HCT116 (cell line): ENCODE data around the gene DOCK4. TPM values are rescaled to one million over a fixed set of nuclear protein-coding genes. Genes with fewer than 3 reads are reported as not detected.

ENCODE experiments used
- ATAC-seq: fragments of 200-7000 bp; cut with Tn5 transposase; 2 replicates; pipeline ENCODE4 v1.9.1; 2020; ENCODE audit warnings: mild to moderate bottlenecking, moderate library complexity
- BruUV-seq: library from RNA; stranded (reverse); fragments of 400-500 nt; replicated peaks from 2 replicates; lab custom pipeline; 2021; lab: Mats Ljungman, UMichigan
- CTCF ChIA-PET: fragments of 300-600 bp; sonication (Branson Sonifier 250); formaldehyde crosslinking; loops from one replicate; lab custom pipeline; 2021; ENCODE audit warnings: antibody characterized with exemption; lab: Charles Lee
- POLR2A ChIA-PET: fragments of 300-600, 350-600 bp; sonication (Branson Sonifier 250); formaldehyde crosslinking; loops from one replicate; lab custom pipeline; 2021; ENCODE audit warnings: antibody characterized with exemption; lab: Charles Lee
- RAD21 ChIA-PET, 2 experiments: fragments of 300-600 bp; sonication (Branson Sonifier 250); formaldehyde crosslinking; loops; one replicate each; lab custom pipeline; 2023; ENCODE audit warnings: low total read pairs in 2 of 2; ENCODE audit not compliant: uncharacterized antibody in 2 of 2, unreplicated experiment in 2 of 2, low non-redundant PET in 1 of 2; lab: Charles Lee
- DNase-seq: peaks from one replicate; pipeline ENCODE4 v3.0.0-alpha.2; 2010; ENCODE audit warnings: low read depth, low spot score
- H2AFZ ChIP-seq: fragments of 200-600 bp; shearing (Covaris generic), sonication (generic); 2 replicates; pipeline ENCODE4 v1.6.1; 2017; ENCODE audit warnings: low read depth, mixed run types, mixed read lengths, antibody characterized with exemption, low read length; ENCODE audit not compliant: poor library complexity, severe bottlenecking
- H3K27ac ChIP-seq: 2 replicates; pipeline ENCODE4 v1.5.1; 2012; ENCODE audit warnings: low read depth, low read length
- H3K27me3 ChIP-seq: fragments of 200-600 bp; sonication (generic); 2 replicates; pipeline ENCODE4 v1.6.1; 2016; ENCODE audit warnings: mixed run types, low read length, mixed read lengths; ENCODE audit not compliant: insufficient read depth
- H3K36me3 ChIP-seq, 2 experiments: fragments of 200-500 bp in 1 of 2; fragments of 200-600 bp in 1 of 2; sonication (Bioruptor generic) in 1 of 2; sonication (generic) in 1 of 2; 2 replicates each; pipeline versions ENCODE4 v1.5.1 to v1.6.1; 2014 to 2016; ENCODE audit warnings: low read length in 2 of 2, inconsistent platforms in 1 of 2, mixed read lengths in 1 of 2, mixed run types in 1 of 2; ENCODE audit not compliant: insufficient read depth in 2 of 2, control insufficient read depth in 1 of 2
- H3K4me1 ChIP-seq, 2 experiments: fragments of 200-600 bp in 1 of 2; sonication (generic) in 1 of 2; 2 replicates each; pipeline versions ENCODE4 v1.5.1 to v1.6.1; 2012 to 2017; ENCODE audit warnings: low read length in 2 of 2, inconsistent platforms in 1 of 2, mild to moderate bottlenecking in 1 of 2, mixed read lengths in 1 of 2, mixed run types in 1 of 2, moderate library complexity in 1 of 2; ENCODE audit not compliant: insufficient read depth in 2 of 2, control insufficient read depth in 1 of 2
- H3K4me2 ChIP-seq: fragments of 200-600 bp; sonication (generic); 2 replicates; pipeline ENCODE4 v1.6.1; 2017; ENCODE audit warnings: mixed run types, low read length, mixed read lengths
- H3K4me3 ChIP-seq, 2 experiments: fragments of 200-600 bp in 1 of 2; sonication (generic) in 1 of 2; replicated peaks in 1 of 2; 2 replicates each; pipeline ENCODE4 v1.5.1; 2011 to 2016; ENCODE audit warnings: low read length in 2 of 2, control low read depth in 1 of 2, low read depth in 1 of 2, mild to moderate bottlenecking in 1 of 2, mixed read lengths in 1 of 2, mixed run types in 1 of 2
- H3K79me2 ChIP-seq: fragments of 200-600 bp; sonication (generic); 2 replicates; pipeline ENCODE4 v1.6.1; 2017; ENCODE audit warnings: mild to moderate bottlenecking, mixed run types, low read length, moderate library complexity, mixed read lengths; ENCODE audit not compliant: insufficient read depth
- H3K9ac ChIP-seq: fragments of 200-600 bp; sonication (generic); 2 replicates; pipeline ENCODE4 v1.6.1; 2016; ENCODE audit warnings: low read length, mixed read lengths
- H3K9me2 ChIP-seq: fragments of 200-600 bp; sonication (generic), shearing (Covaris generic); 2 replicates; pipeline ENCODE4 v1.6.1; 2017; ENCODE audit warnings: mixed run types, mild to moderate bottlenecking, moderate library complexity; ENCODE audit not compliant: insufficient read depth
- H3K9me3 ChIP-seq, 2 experiments: fragments of 200-500 bp in 1 of 2; fragments of 200-600 bp in 1 of 2; sonication (Bioruptor generic) in 1 of 2; sonication (generic) in 1 of 2; 2 replicates each; pipeline ENCODE4 v1.6.1; 2014 to 2017; ENCODE audit warnings: low read length in 2 of 2, mixed read lengths in 2 of 2, inconsistent platforms in 1 of 2, low read depth in 1 of 2, mild to moderate bottlenecking in 1 of 2, mixed run types in 1 of 2, moderate library complexity in 1 of 2; ENCODE audit not compliant: control insufficient read depth in 1 of 2, insufficient read depth in 1 of 2
- H4K20me1 ChIP-seq: fragments of 200-600 bp; sonication (generic), shearing (Covaris generic); 2 replicates; pipeline ENCODE4 v1.6.1; 2017; ENCODE audit warnings: mixed run types, mild to moderate bottlenecking, moderate library complexity; ENCODE audit not compliant: insufficient read depth
- CEBPB ChIP-seq: IDR thresholded peaks from 2 replicates; pipeline ENCODE4 v1.6.1; 2012; ENCODE audit warnings: low read depth
- EGR1 ChIP-seq: IDR thresholded peaks from 2 replicates; pipeline ENCODE4 v1.6.1; 2012; ENCODE audit warnings: low read depth
- ELF1 ChIP-seq: IDR thresholded peaks from 2 replicates; pipeline ENCODE4 v1.6.1; 2012; ENCODE audit warnings: low read depth, borderline replicate concordance
- EZH2 ChIP-seq: fragments of 200-600 bp; sonication (generic); IDR thresholded peaks from 2 replicates; pipeline ENCODE4 v1.6.1; 2017; ENCODE audit warnings: antibody characterized with exemption, mixed run types
- EZH2phosphoT487 ChIP-seq: fragments of 200-600 bp; IDR thresholded peaks from 2 replicates; pipeline ENCODE4 v1.6.1; 2018; ENCODE audit warnings: antibody characterized with exemption, borderline replicate concordance
- JUND ChIP-seq: IDR thresholded peaks from 2 replicates; pipeline ENCODE4 v1.6.1; 2012
- POLR2A ChIP-seq: IDR thresholded peaks from 2 replicates; pipeline ENCODE4 v1.7.0; 2011; ENCODE audit warnings: borderline replicate concordance; ENCODE audit not compliant: insufficient read depth, insufficient read length; ENCODE audit errors: extremely low read depth
- RAD21 ChIP-seq: IDR thresholded peaks from 2 replicates; pipeline ENCODE4 v1.6.1; 2012; ENCODE audit warnings: low read depth, mild to moderate bottlenecking
- YY1 ChIP-seq: IDR thresholded peaks from 2 replicates; pipeline ENCODE4 v1.6.1; 2011; ENCODE audit warnings: low read length, low read depth, moderate library complexity, mild to moderate bottlenecking; ENCODE audit not compliant: insufficient replicate concordance; ENCODE audit errors: extremely low read depth
- ZFX ChIP-seq: fragments of 450-650 bp; IDR thresholded peaks from 2 replicates; pipeline ENCODE4 v1.6.1; 2017
- ZNF274 ChIP-seq: fragments of 200-500 bp; sonication (Bioruptor generic); IDR thresholded peaks from 2 replicates; pipeline ENCODE4 v1.6.1; 2014; ENCODE audit warnings: mild to moderate bottlenecking, low read depth, low read length, inconsistent platforms
- intact Hi-C: fragments of 100-400 bp; cut with micrococcal nuclease; formaldehyde crosslinking; loops from 2 replicates; pipeline ENCODE4 v1.10.0; 2022
- total RNA-seq: library from RNA; stranded (reverse); gene quantifications from one replicate; pipeline ENCODE4 v1.2.1, GENCODE V29; 2021; ENCODE audit not compliant: unreplicated experiment
- TF ChIP-seq, protein P1 (sequence below): IDR thresholded peaks from 2 replicates; pipeline ENCODE4 v1.6.1; 2012
- TF ChIP-seq, protein P2 (sequence below): IDR thresholded peaks from 2 replicates; pipeline ENCODE4 v1.6.1; 2011; ENCODE audit warnings: mild to moderate bottlenecking, low read length, moderate library complexity; ENCODE audit not compliant: insufficient replicate concordance; ENCODE audit errors: extremely low read depth
- TF ChIP-seq, protein P3 (sequence below): IDR thresholded peaks from 2 replicates; pipeline ENCODE4 v1.6.1; 2012

Gene DOCK4
- total RNA-seq, 1 experiment from 2014 or later: 2.2 TPM

DNA sequence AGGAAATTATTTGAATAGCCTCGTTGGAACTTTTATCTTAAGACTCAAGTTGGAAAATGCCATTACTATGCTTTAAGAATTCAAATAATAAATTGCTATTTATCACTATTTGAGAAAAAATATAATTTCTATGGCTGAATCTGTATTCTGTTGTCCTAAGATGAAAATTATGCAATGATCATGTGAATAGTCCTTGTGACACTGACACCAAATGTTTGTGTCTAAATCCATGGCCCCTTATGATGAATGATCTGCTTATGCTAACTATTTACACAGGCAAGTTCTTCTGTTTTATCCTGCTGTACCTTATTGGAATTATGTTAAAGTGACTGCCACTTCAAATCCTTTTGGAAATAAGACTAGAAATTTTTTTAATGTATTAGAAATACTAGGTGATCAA lies 208.7 kb downstream of the DOCK4 start:
- intact Hi-C loops: no loop called here
- DNase-seq (no peak), ATAC-seq (no peak)
- H3K9ac ChIP-seq: no peak overlapping the region
- ChIA-PET POLR2A (no interaction called here), RAD21 (no interaction called here), CTCF (no interaction called here)
- H3K4me1 ChIP-seq: peaks cover 0 to 7% of the 10 kb centered on the region in 2 experiments; a peak in 1 of 4 replicates
- no peaks in the 10 kb centered on the region for H3K79me2 ChIP-seq
- no peak overlapping the region for H2AFZ ChIP-seq
- no peak overlapping the region for H3K4me3 ChIP-seq
- H4K20me1 ChIP-seq: no peaks in the 10 kb centered on the region
- TF ChIP-seq YY1 (no peak), EZH2 (no peak), POLR2A (no peak), ZFX (no peak), EGR1 (no peak), CEBPB (no peak), ELF1 (no peak), RAD21 (no peak), JUND (no peak), ZNF274 (no peak), EZH2phosphoT487 (no peak)
- TF ChIP-seq, protein P1, sequence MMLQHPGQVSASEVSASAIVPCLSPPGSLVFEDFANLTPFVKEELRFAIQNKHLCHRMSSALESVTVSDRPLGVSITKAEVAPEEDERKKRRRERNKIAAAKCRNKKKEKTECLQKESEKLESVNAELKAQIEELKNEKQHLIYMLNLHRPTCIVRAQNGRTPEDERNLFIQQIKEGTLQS: no peak
- TF ChIP-seq, protein P2, sequence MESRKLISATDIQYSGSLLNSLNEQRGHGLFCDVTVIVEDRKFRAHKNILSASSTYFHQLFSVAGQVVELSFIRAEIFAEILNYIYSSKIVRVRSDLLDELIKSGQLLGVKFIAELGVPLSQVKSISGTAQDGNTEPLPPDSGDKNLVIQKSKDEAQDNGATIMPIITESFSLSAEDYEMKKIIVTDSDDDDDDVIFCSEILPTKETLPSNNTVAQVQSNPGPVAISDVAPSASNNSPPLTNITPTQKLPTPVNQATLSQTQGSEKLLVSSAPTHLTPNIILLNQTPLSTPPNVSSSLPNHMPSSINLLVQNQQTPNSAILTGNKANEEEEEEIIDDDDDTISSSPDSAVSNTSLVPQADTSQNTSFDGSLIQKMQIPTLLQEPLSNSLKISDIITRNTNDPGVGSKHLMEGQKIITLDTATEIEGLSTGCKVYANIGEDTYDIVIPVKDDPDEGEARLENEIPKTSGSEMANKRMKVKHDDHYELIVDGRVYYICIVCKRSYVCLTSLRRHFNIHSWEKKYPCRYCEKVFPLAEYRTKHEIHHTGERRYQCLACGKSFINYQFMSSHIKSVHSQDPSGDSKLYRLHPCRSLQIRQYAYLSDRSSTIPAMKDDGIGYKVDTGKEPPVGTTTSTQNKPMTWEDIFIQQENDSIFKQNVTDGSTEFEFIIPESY: no peak
- TF ChIP-seq, protein P3, sequence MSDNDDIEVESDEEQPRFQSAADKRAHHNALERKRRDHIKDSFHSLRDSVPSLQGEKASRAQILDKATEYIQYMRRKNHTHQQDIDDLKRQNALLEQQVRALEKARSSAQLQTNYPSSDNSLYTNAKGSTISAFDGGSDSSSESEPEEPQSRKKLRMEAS: no peak
- H3K36me3 ChIP-seq: no peaks in the 10 kb centered on the region
- no peaks in the 10 kb centered on the region for H3K9me3 ChIP-seq
- H3K27me3 ChIP-seq: no peaks in the 10 kb centered on the region
- H3K9me2 ChIP-seq: no peaks in the 10 kb centered on the region
- BruUV-seq: no TSS peak
- no peak overlapping the region for H3K27ac ChIP-seq
- no peak overlapping the region for H3K4me2 ChIP-seq
